Measurements from ENCODE around the gene CNIH4. TPM values are rescaled to one million over a fixed set of nuclear protein-coding genes. Genes with fewer than 3 reads are reported as not detected.

CNIH4 gene
- total RNA-seq, 1 donor: 62.6 TPM

GRCh38 chr1:224328644-224329043 is 28.0 kb upstream of the CNIH4 start:
- DNase-seq (ENCODE audit: low read depth): no peak
- H3K4me3 ChIP-seq (ENCODE audit: low read depth, low read length): peak overlapping the region; percentile 93
- TF ChIP-seq CTCF (IDR thresholded peaks at IDR 0.05; ENCODE audit: insufficient read depth, low read depth, low read length): no peak

- H3K4me3 ChIP-seq (ENCODE audit: low read depth, low read length): peak overlapping the region; percentile 93
- DNase-seq (ENCODE audit: low read depth): no peak
- no peak for TF ChIP-seq CTCF (IDR thresholded peaks at IDR 0.05; ENCODE audit: insufficient read depth, low read depth, low read length)
Observed at GRCh38 chr1:224329484-224329841, 27.2 kb upstream of the CNIH4 start.

GRCh38 chr1:224329842-224330753 is 26.6 kb upstream of the CNIH4 start, which contains the start of gene NVL:
TSS of gene NVL (minus strand) at chr1:224330172. CDS start at chr1:224330127, 45 bp downstream.
- H3K4me3 ChIP-seq (ENCODE audit: low read depth, low read length): peak within 1 kb of the TSS; percentile 93
- TF ChIP-seq CTCF (IDR thresholded peaks at IDR 0.05; ENCODE audit: insufficient read depth, low read depth, low read length): no peak
- peak; percentile 90 for DNase-seq (ENCODE audit: low read depth)

GRCh38 chr1:224331326-224331725 is 25.4 kb upstream of the CNIH4 start:
- no peak for DNase-seq (ENCODE audit: low read depth)
- TF ChIP-seq CTCF (IDR thresholded peaks at IDR 0.05; ENCODE audit: insufficient read depth, low read depth, low read length): no peak
- no peak overlapping the region for H3K4me3 ChIP-seq (ENCODE audit: low read depth, low read length)

GRCh38 chr1:224331824-224332223 is 24.9 kb upstream of the CNIH4 start:
- no peak overlapping the region for H3K4me3 ChIP-seq (ENCODE audit: low read depth, low read length)
- TF ChIP-seq CTCF (IDR thresholded peaks at IDR 0.05; ENCODE audit: insufficient read depth, low read depth, low read length): no peak
- no peak for DNase-seq (ENCODE audit: low read depth)

- peak; percentile 75 for DNase-seq (ENCODE audit: low read depth)
- no peak overlapping the region for H3K4me3 ChIP-seq (ENCODE audit: low read depth, low read length)
- peak; percentile 65 for TF ChIP-seq CTCF (IDR thresholded peaks at IDR 0.05; ENCODE audit: insufficient read depth, low read depth, low read length)
Observed at GRCh38 chr1:224333309-224333926, 23.3 kb upstream of the CNIH4 start.

Data from fibroblast of villous mesenchyme (primary cell).